Measurements from ENCODE around the gene KCTD15.

KCTD15 gene

DNA sequence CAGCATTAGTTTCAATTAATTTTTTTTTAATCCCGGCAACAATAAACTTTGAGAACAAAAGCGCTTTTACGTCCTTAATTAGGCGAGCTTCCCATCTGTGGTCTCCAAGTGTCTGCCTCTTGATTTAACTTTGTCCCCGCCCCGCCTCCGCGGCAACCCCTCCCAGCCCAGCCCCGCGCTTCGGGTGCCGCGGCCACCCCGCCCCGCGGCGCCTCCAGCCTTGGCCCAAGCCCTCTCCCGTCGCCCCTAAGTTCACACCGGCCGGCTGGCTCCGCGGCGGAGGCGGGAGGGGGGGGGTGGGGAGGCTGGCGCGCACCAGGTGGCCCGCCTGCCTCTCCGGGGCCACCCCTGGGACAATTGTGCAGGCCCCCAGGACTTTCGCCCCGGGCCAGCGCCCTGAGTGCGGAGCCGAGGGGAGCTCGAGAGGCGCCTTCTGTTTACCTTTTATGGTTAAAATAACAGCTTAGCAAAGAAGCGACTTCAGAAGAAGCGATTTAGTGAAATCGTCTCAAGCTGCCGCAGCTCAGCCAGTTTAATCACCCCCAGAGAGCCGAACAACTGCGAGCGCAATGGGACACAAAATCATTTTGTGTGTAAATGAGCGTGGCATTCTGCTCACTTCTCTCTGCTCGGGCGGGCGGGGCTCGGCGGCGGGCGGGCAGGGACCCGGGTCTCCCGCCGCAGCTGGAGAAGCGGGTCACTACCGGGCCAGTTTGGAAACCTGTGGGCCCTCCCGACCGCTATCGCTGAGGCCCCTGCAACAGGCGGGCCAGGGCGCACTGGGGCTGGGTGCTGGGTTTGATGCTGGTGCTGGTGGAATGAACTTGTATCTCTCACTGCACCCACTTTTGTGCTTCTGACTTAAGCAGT lies 1.4 kb downstream of the KCTD15 start:
- no peak for TF ChIP-seq CTCF (IDR thresholded peaks at IDR 0.05; ENCODE audit: extremely low read depth, missing control alignments)
- DNase-seq (ENCODE audit: low spot score) = no peak

DNA sequence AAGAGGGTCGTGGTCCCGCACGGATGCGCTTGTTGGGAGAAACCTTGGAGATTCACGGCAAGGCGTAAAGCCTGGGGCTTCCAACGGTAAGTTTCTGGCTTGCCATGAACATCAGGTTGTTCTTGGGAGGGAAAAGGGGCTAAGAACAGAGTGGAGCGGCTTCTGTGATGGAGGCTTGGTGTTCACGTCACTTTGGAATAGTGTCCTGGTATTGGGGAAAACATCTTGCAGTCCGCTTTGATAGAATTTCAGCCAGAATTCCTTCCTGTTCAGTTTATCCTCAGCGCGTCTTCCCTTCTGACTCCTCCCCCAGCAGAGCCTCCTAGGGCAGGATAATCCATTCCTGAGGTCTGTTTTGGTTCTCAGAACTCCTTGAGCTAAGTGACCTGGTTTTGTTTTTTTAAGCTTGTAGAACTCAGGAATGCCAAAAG lies 2.0 kb downstream of the KCTD15 start:
- no peak for TF ChIP-seq CTCF (IDR thresholded peaks at IDR 0.05; ENCODE audit: extremely low read depth, missing control alignments)
- DNase-seq (ENCODE audit: low spot score) = no peak

GRCh38 chr19:33799476-33799875 lies 2.8 kb downstream of the KCTD15 start:
- DNase-seq (ENCODE audit: low spot score) = no peak
- no peak for TF ChIP-seq CTCF (IDR thresholded peaks at IDR 0.05; ENCODE audit: extremely low read depth, missing control alignments)

DNA sequence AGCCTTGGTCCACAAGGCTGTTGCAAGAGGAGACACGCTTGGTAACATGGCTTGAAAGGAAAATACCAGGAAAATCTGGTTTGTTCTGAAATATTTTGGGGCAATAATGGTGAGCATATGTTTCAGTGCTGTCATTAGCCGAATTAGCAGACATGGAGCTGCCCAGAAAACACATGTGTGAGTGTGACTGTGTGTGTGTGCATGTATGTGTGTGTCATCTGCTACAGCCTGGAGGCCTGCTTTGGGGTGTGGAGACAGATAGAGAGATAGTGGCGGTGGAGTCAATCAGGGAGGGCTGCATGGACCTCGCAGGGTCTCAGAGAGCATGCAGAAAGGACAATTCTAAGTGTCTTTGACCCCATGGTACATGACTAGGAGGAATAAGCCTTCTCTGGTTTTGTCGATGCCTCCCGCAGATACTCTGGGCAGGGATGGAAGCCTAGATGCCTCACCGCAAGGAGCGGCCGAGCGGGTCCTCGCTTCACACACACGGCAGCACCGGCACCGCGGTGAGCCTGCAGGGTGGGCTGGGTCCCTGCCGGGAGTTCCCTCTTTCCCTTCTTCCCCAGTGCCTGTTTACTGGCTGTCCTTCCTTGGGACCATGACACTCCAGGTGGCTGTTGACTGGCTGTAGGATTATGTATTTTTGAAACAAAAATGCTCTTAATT lies 3.5 kb downstream of the KCTD15 start:
- TF ChIP-seq CTCF (IDR thresholded peaks at IDR 0.05; ENCODE audit: extremely low read depth, missing control alignments) = no peak
- DNase-seq (ENCODE audit: low spot score) = no peak

- no peak for DNase-seq (ENCODE audit: low spot score)
These were observed 4.7 kb downstream of the KCTD15 start for GRCh38 chr19:33801411-33801810.

DNA sequence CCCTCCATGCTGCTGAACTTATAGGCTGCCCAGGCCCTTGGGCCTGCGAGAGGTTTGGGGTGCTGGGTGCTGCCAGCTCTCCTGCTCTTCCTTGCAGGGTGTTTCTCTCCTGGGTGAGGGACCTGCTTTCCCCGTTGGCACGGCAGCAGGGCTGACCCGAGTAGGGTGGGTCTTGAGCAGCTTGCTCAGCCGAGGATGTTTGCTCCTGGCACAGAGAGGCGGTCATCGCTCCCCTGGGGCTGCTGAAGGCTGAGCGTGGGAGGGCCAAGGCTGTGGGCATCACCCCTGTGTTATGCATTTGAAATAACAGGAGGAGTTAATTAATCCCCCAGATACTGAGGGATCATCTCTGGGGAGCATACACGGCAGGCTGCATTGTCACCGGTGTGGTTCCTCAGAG lies 5.3 kb downstream of the KCTD15 start:
- no peak for DNase-seq (ENCODE audit: low spot score)
- no peak for TF ChIP-seq CTCF (IDR thresholded peaks at IDR 0.05; ENCODE audit: extremely low read depth, missing control alignments)

More at GRCh38 chr19:33801411-33801810, 4.7 kb downstream of the KCTD15 start:
- TF ChIP-seq CTCF (IDR thresholded peaks at IDR 0.05; ENCODE audit: extremely low read depth, missing control alignments) = no peak

GRCh38 chr19:33802801-33803200 lies 6.1 kb downstream of the KCTD15 start:
- TF ChIP-seq CTCF (IDR thresholded peaks at IDR 0.05; ENCODE audit: extremely low read depth, missing control alignments) = no peak
- DNase-seq (ENCODE audit: low spot score) = no peak
